ENCODE results near the gene TFEB.

TFEB gene

GRCh38 chr6:41641352-41641925 lies 94.0 kb downstream of the TFEB start:
- peaks cover 14% of the 10 kb centered on the region for H3K4me1 ChIP-seq (ENCODE audit: control insufficient read depth, insufficient read depth, low read length)
- peaks cover 29% of the 10 kb centered on the region for H3K27me3 ChIP-seq (ENCODE audit: control insufficient read depth, insufficient read depth, low read length)

GRCh38 chr6:41640426-41640825 lies 95.0 kb downstream of the TFEB start:
- peaks cover 31% of the 10 kb centered on the region for H3K27me3 ChIP-seq (ENCODE audit: control insufficient read depth, insufficient read depth, low read length)
- H3K4me1 ChIP-seq (ENCODE audit: control insufficient read depth, insufficient read depth, low read length): peaks cover 17% of the 10 kb centered on the region
- H3K9ac ChIP-seq (ENCODE audit: low read length): no peak overlapping the region
- no peaks in the 10 kb centered on the region for H3K36me3 ChIP-seq (ENCODE audit: control insufficient read depth, insufficient read depth, low read length)
- H3K4me3 ChIP-seq (ENCODE audit: low read length): no peak overlapping the region
- no peaks in the 10 kb centered on the region for H3K9me3 ChIP-seq (ENCODE audit: control insufficient read depth, low read length)

More at GRCh38 chr6:41641352-41641925, 94.0 kb downstream of the TFEB start:
- Histone ChIP-seq H3K4me3 (ENCODE audit: low read length) (no peak overlapping the region), H3K36me3 (ENCODE audit: control insufficient read depth, insufficient read depth, low read length) (no peaks in the 10 kb centered on the region), H3K9ac (ENCODE audit: low read length) (no peak overlapping the region), H3K9me3 (ENCODE audit: control insufficient read depth, low read length) (no peaks in the 10 kb centered on the region)

GRCh38 chr6:41639809-41640371 lies 95.5 kb downstream of the TFEB start:
- Histone ChIP-seq H3K9ac (ENCODE audit: low read length) (no peak overlapping the region), H3K36me3 (ENCODE audit: control insufficient read depth, insufficient read depth, low read length) (no peaks in the 10 kb centered on the region), H3K4me3 (ENCODE audit: low read length) (no peak overlapping the region), H3K9me3 (ENCODE audit: control insufficient read depth, low read length) (no peaks in the 10 kb centered on the region), H3K4me1 (ENCODE audit: control insufficient read depth, insufficient read depth, low read length) (peaks cover 17% of the 10 kb centered on the region), H3K27me3 (ENCODE audit: control insufficient read depth, insufficient read depth, low read length) (peaks cover 31% of the 10 kb centered on the region)

- Histone ChIP-seq H3K9me3 (ENCODE audit: control insufficient read depth, low read length) (no peaks in the 10 kb centered on the region), H3K27me3 (ENCODE audit: control insufficient read depth, insufficient read depth, low read length) (peaks cover 31% of the 10 kb centered on the region), H3K9ac (ENCODE audit: low read length) (no peak overlapping the region), H3K36me3 (ENCODE audit: control insufficient read depth, insufficient read depth, low read length) (no peaks in the 10 kb centered on the region), H3K4me1 (ENCODE audit: control insufficient read depth, insufficient read depth, low read length) (peaks cover 17% of the 10 kb centered on the region), H3K4me3 (ENCODE audit: low read length) (no peak overlapping the region)
Observed at GRCh38 chr6:41638935-41639808, 96.2 kb downstream of the TFEB start.

GRCh38 chr6:41638002-41638934 lies 97.1 kb downstream of the TFEB start, which contains the start of gene MDFI:
TSS of gene MDFI (plus strand) at chr6:41638468. CDS start at chr6:41638750, 282 bp downstream.
- Histone ChIP-seq H3K9ac (ENCODE audit: low read length) (peak within 1 kb of the TSS; percentile 70), H3K4me3 (ENCODE audit: low read length) (peak within 1 kb of the TSS; percentile 42), H3K36me3 (ENCODE audit: control insufficient read depth, insufficient read depth, low read length) (no peaks in the 10 kb centered on the region), H3K4me1 (ENCODE audit: control insufficient read depth, insufficient read depth, low read length) (peaks cover 17% of the 10 kb centered on the region), H3K27me3 (ENCODE audit: control insufficient read depth, insufficient read depth, low read length) (peaks cover 31% of the 10 kb centered on the region), H3K9me3 (ENCODE audit: control insufficient read depth, low read length) (no peaks in the 10 kb centered on the region)

- H3K4me1 ChIP-seq (ENCODE audit: control insufficient read depth, insufficient read depth, low read length): peaks cover 17% of the 10 kb centered on the region
- H3K9ac ChIP-seq (ENCODE audit: low read length): peak overlapping the region; percentile 70
- no peaks in the 10 kb centered on the region for H3K9me3 ChIP-seq (ENCODE audit: control insufficient read depth, low read length)
- H3K27me3 ChIP-seq (ENCODE audit: control insufficient read depth, insufficient read depth, low read length): peaks cover 31% of the 10 kb centered on the region
- no peaks in the 10 kb centered on the region for H3K36me3 ChIP-seq (ENCODE audit: control insufficient read depth, insufficient read depth, low read length)
- peak overlapping the region; percentile 42 for H3K4me3 ChIP-seq (ENCODE audit: low read length)
Observed at GRCh38 chr6:41637194-41638001, 98.0 kb downstream of the TFEB start.

- H3K9ac ChIP-seq (ENCODE audit: low read length): peak overlapping the region; percentile 70
- H3K9me3 ChIP-seq (ENCODE audit: control insufficient read depth, low read length): no peaks in the 10 kb centered on the region
- H3K27me3 ChIP-seq (ENCODE audit: control insufficient read depth, insufficient read depth, low read length): peaks cover 31% of the 10 kb centered on the region
- no peaks in the 10 kb centered on the region for H3K36me3 ChIP-seq (ENCODE audit: control insufficient read depth, insufficient read depth, low read length)
- peaks cover 17% of the 10 kb centered on the region for H3K4me1 ChIP-seq (ENCODE audit: control insufficient read depth, insufficient read depth, low read length)
- H3K4me3 ChIP-seq (ENCODE audit: low read length): peak overlapping the region; percentile 36
Observed at GRCh38 chr6:41636833-41637193, 98.6 kb downstream of the TFEB start.

- Histone ChIP-seq H3K9ac (ENCODE audit: low read length) (no peak overlapping the region), H3K36me3 (ENCODE audit: control insufficient read depth, insufficient read depth, low read length) (no peaks in the 10 kb centered on the region), H3K27me3 (ENCODE audit: control insufficient read depth, insufficient read depth, low read length) (peaks cover 31% of the 10 kb centered on the region), H3K4me3 (ENCODE audit: low read length) (no peak overlapping the region), H3K9me3 (ENCODE audit: control insufficient read depth, low read length) (no peaks in the 10 kb centered on the region), H3K4me1 (ENCODE audit: control insufficient read depth, insufficient read depth, low read length) (peaks cover 17% of the 10 kb centered on the region)
Observed at GRCh38 chr6:41635365-41635764, 100.0 kb downstream of the TFEB start.

- no peaks in the 10 kb centered on the region for H3K9me3 ChIP-seq (ENCODE audit: control insufficient read depth, low read length)
- no peak overlapping the region for H3K4me3 ChIP-seq (ENCODE audit: low read length)
- no peak overlapping the region for H3K9ac ChIP-seq (ENCODE audit: low read length)
- peaks cover 31% of the 10 kb centered on the region for H3K27me3 ChIP-seq (ENCODE audit: control insufficient read depth, insufficient read depth, low read length)
- peaks cover 17% of the 10 kb centered on the region for H3K4me1 ChIP-seq (ENCODE audit: control insufficient read depth, insufficient read depth, low read length)
- no peaks in the 10 kb centered on the region for H3K36me3 ChIP-seq (ENCODE audit: control insufficient read depth, insufficient read depth, low read length)
Observed at GRCh38 chr6:41634657-41635056, 100.8 kb downstream of the TFEB start.

All from mucosa of stomach (tissue), 1 donor.